K562 (cell line): ENCODE results near the gene MYO18B. TPM values are rescaled to one million over a fixed set of nuclear protein-coding genes. Genes with fewer than 3 reads are reported as not detected.

ENCODE experiments used
- ATAC-seq: fragments of 200-7000 bp; cut with Tn5 transposase; 3 replicates; pipeline ENCODE4 v1.9.1; 2020; ENCODE audit warnings: moderate library complexity
- BruUV-seq: library from RNA; stranded (reverse); fragments of 400-500 nt; replicated peaks from 2 replicates; lab custom pipeline; 2021; lab: Mats Ljungman, UMichigan
- CTCF ChIA-PET: fragments of 300-600 bp; formaldehyde crosslinking; extraction: SDS; loops from one replicate; lab custom pipeline; 2021; ENCODE audit warnings: low intra/inter-chr PET ratio; lab: Yijun Ruan, JAX
- POLR2A ChIA-PET: fragments of 300-600, 350-650 bp; sonication (Branson Sonifier 250); formaldehyde crosslinking; extraction: SDS; loops from one replicate; lab custom pipeline; 2021; ENCODE audit warnings: antibody characterized with exemption, inconsistent platforms; lab: Yijun Ruan, JAX
- DNase-seq, 4 experiments: peaks; one replicate each; pipeline versions ENCODE4 v3.0.0 to v3.0.0-alpha.2; 2011 to 2018; ENCODE audit warnings: low spot score in 3 of 4, mixed read lengths in 3 of 4; ENCODE audit errors: extremely low read depth in 1 of 4
- FAIRE-seq: peaks from 2 replicates; lab custom pipeline; 2011; peaks lifted over from hg19 to GRCh38; lab: Jason Lieb, UNC
- H2AFZ ChIP-seq: 2 replicates; pipeline ENCODE4 v1.6.0; 2011; ENCODE audit warnings: low read depth, low read length, control low read depth, inconsistent platforms
- H3K27ac ChIP-seq: fragments of 200-600 bp; 3 replicates; pipeline ENCODE4 v1.8.0; 2011; ENCODE audit warnings: low read depth, mild to moderate bottlenecking, control low read depth, inconsistent platforms, low read length, moderate library complexity, mixed read lengths; ENCODE audit errors: extremely low read depth
- H3K27me3 ChIP-seq, 2 experiments: fragments of 300-600 bp in 1 of 2; 2 replicates in 1 of 2; 3 replicates in 1 of 2; pipeline versions ENCODE4 v1.6.0 to v1.8.0; 2011; ENCODE audit warnings: inconsistent platforms in 2 of 2, low read length in 2 of 2, mild to moderate bottlenecking in 1 of 2, mixed read lengths in 1 of 2, moderate library complexity in 1 of 2; ENCODE audit not compliant: control insufficient read depth in 2 of 2, insufficient read depth in 2 of 2
- H3K36me3 ChIP-seq: fragments of 300-600 bp; 3 replicates; pipeline ENCODE4 v1.8.0; 2011; ENCODE audit warnings: mild to moderate bottlenecking, low read length, inconsistent platforms; ENCODE audit not compliant: control insufficient read depth, insufficient read depth
- H3K4me1 ChIP-seq, 2 experiments: fragments of 200-600 bp in 1 of 2; replicated peaks in 1 of 2; 2 replicates in 1 of 2; 3 replicates in 1 of 2; pipeline versions ENCODE4 v1.5.1 to v1.8.0; 2011; ENCODE audit warnings: inconsistent platforms in 2 of 2, low read length in 2 of 2, mild to moderate bottlenecking in 1 of 2, mixed read lengths in 1 of 2, moderate library complexity in 1 of 2; ENCODE audit not compliant: control insufficient read depth in 2 of 2, insufficient read depth in 2 of 2
- H3K4me2 ChIP-seq: 2 replicates; pipeline ENCODE4 v1.6.1; 2011; ENCODE audit warnings: low read length, control low read depth, inconsistent platforms, mixed read lengths; ENCODE audit not compliant: insufficient read depth
- H3K4me3 ChIP-seq: fragments of 200-600 bp; sonication (generic), shearing (Covaris generic); 2 replicates; pipeline ENCODE4 v1.5.1; 2016; ENCODE audit warnings: control low read depth, inconsistent platforms
- H3K79me2 ChIP-seq: fragments of 200-600 bp; 3 replicates; pipeline ENCODE4 v1.8.0; 2011; ENCODE audit warnings: low read length, inconsistent platforms; ENCODE audit not compliant: control insufficient read depth, insufficient read depth
- H3K9ac ChIP-seq, 2 experiments: 2 replicates each; pipeline versions ENCODE4 v1.6.0 to v1.6.1; 2011; ENCODE audit warnings: low read depth in 2 of 2, low read length in 2 of 2, control low read depth in 1 of 2, inconsistent platforms in 1 of 2, mild to moderate bottlenecking in 1 of 2, mixed read lengths in 1 of 2; ENCODE audit not compliant: insufficient read depth in 1 of 2
- H3K9me1 ChIP-seq: one replicate; pipeline ENCODE4 v1.6.0; 2011; ENCODE audit warnings: inconsistent platforms, mild to moderate bottlenecking, low read length, moderate library complexity; ENCODE audit not compliant: control insufficient read depth, insufficient read depth
- H3K9me3 ChIP-seq: replicated peaks from 2 replicates; pipeline ENCODE4 v1.5.1; 2011; ENCODE audit warnings: low read depth, low read length, inconsistent platforms; ENCODE audit not compliant: control insufficient read depth, insufficient read depth
- H4K20me1 ChIP-seq: replicated peaks from 2 replicates; pipeline ENCODE4 v1.6.1; 2011; ENCODE audit warnings: low read length, inconsistent platforms, mixed read lengths; ENCODE audit not compliant: control insufficient read depth, insufficient read depth
- BMI1 ChIP-seq: fragments of 150-350 bp; IDR thresholded peaks from 2 replicates; pipeline ENCODE4 v1.6.1; 2014; ENCODE audit warnings: low read length
- CEBPB ChIP-seq: fragments of 450-650 bp; IDR thresholded peaks from 2 replicates; pipeline ENCODE4 v1.6.1; 2016; ENCODE audit warnings: missing genetic modification characterization, missing compliant biosample characterization
- CTBP1 ChIP-seq: fragments of 450-650 bp; IDR thresholded peaks from 2 replicates; pipeline ENCODE4 v1.6.1; 2016; ENCODE audit warnings: borderline replicate concordance
- MXI1 ChIP-seq: IDR thresholded peaks from 2 replicates; pipeline ENCODE4 v1.6.1; 2011; ENCODE audit warnings: low read depth, mild to moderate bottlenecking, improper control_type of control experiment, low read length
- WGBS: fragments of 100-300 bp; shearing (Covaris generic); methylation state at CpG from one replicate; pipeline ENCODE4 v1.1.6; 2016; ENCODE audit warnings: low coverage, mixed read lengths; ENCODE audit not compliant: insufficient coverage; ENCODE audit errors: missing lambda C conversion rate; 5-methylcytosine and 5-hydroxymethylcytosine counted together
- in situ Hi-C: fragments of 300-500 bp; cut with MboI; formaldehyde crosslinking; loops from 4 replicates; pipeline ENCODE4 v1.15.0; 2018; ENCODE audit warnings: inconsistent platforms, mixed read lengths
- intact Hi-C: fragments of 100-400 bp; cut with micrococcal nuclease; formaldehyde crosslinking; loops from 2 replicates; pipeline ENCODE4 v1.14.2; 2022
- polyA plus RNA-seq, 8 experiments: library from polyadenylated mRNA; depleted of rRNA in 4 of 8; stranded (reverse) in 5 of 8; unstranded in 3 of 8; fragments of >200 nt; fragmentation: Nextera tagmentation in 2 of 8; fragmentation: Illumina TruSeq in 1 of 8; extraction: Ambion mirVana in 2 of 8; extraction: Trizol in 1 of 8; gene quantifications; 2 replicates each; pipeline versions ENCODE4 v1.2.1 to v1.2.3, GENCODE V29; 2011 to 2014; ENCODE audit warnings: inconsistent platforms in 1 of 8, missing spikeins in 1 of 8
- total RNA-seq, 7 experiments: library from RNA; depleted of rRNA in 6 of 7; stranded (reverse); fragments of >200 nt in 6 of 7; fragmentation: Illumina TruSeq in 2 of 7; extraction: Trizol in 2 of 7; gene quantifications; 2 replicates each; pipeline versions ENCODE4 v1.2.1 to v1.2.3, GENCODE V29; 2011 to 2021; ENCODE audit warnings: low replicate concordance in 1 of 7
- TF ChIP-seq, protein P1 (sequence below): fragments of 150-350 bp; conservative IDR thresholded peaks from 2 replicates; pipeline ENCODE4 v1.6.1; 2014; ENCODE audit warnings: low read length

Gene MYO18B
- total and polyA plus RNA-seq, 9 of the 15 experiments (the other 6 are each of a cell fraction or from before 2014, with no cell fraction given), result 0.06 to 7.0 (median 4.3) TPM

DNA sequence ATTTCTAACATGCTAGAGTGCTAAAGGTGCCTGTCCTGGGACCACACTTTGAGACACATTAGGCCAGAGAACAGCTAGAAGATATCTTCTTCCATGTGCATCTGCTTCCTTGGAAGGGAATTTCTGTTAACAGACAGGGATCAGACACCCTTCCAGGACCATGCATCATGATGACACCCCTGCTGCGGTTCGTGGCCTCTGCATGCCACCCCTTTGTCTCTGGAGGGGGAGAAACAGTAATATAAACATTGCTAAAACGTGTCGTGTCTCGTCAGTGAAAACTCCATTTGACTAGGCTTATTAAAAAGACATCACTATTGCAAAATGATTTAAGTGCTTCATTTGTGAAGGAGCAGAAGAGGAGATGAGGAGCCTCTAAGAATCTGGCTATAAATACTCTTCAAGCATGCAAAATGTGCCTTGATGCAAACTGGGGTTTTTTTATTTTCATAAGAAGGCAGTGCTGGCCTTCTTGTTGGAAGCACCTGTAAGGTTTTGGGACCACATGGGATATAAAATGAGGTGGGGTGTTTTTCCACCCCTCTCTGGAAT, 141.6 kb downstream of the MYO18B start:
- POLR2A ChIA-PET, result no interaction called here
- H3K9me1 ChIP-seq, result no peaks in the 10 kb centered on the region
- H3K9ac ChIP-seq, result no peak overlapping the region
- no peak overlapping the region for H3K4me3 ChIP-seq
- H2AFZ ChIP-seq, result no peak overlapping the region
- H3K4me1 ChIP-seq, result no peaks in the 10 kb centered on the region
- no peak for DNase-seq
- in situ Hi-C loops, result no loop called here
- FAIRE-seq, result no peak
- no peaks in the 10 kb centered on the region; the same call in 2 of the 3 replicates for H3K36me3 ChIP-seq
- H3K9me3 ChIP-seq, result no peaks in the 10 kb centered on the region
- CTCF ChIA-PET, result no interaction called here
- H3K79me2 ChIP-seq, result no peaks in the 10 kb centered on the region
- H3K4me2 ChIP-seq, result no peak overlapping the region
- no peak overlapping the region for H3K27ac ChIP-seq
- TF ChIP-seq CTBP1 (no peak), MXI1 (no peak), CEBPB (tag) (no peak), BMI1 (no peak)
- TF ChIP-seq, protein P1, sequence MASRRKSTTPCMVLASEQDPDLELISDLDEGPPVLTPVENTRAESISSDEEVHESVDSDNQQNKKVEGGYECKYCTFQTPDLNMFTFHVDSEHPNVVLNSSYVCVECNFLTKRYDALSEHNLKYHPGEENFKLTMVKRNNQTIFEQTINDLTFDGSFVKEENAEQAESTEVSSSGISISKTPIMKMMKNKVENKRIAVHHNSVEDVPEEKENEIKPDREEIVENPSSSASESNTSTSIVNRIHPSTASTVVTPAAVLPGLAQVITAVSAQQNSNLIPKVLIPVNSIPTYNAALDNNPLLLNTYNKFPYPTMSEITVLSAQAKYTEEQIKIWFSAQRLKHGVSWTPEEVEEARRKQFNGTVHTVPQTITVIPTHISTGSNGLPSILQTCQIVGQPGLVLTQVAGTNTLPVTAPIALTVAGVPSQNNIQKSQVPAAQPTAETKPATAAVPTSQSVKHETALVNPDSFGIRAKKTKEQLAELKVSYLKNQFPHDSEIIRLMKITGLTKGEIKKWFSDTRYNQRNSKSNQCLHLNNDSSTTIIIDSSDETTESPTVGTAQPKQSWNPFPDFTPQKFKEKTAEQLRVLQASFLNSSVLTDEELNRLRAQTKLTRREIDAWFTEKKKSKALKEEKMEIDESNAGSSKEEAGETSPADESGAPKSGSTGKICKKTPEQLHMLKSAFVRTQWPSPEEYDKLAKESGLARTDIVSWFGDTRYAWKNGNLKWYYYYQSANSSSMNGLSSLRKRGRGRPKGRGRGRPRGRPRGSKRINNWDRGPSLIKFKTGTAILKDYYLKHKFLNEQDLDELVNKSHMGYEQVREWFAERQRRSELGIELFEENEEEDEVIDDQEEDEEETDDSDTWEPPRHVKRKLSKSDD, result no peak
- TF ChIP-seq, all 486 proteins: peak for 0
- BruUV-seq, result no TSS peak
- Histone ChIP-seq H4K20me1 (no peaks in the 10 kb centered on the region), H3K27me3 (no peaks in the 10 kb centered on the region)
- no peak for ATAC-seq
- 38% methylated on average over 5 of the region's 5 CpGs for WGBS
- intact Hi-C loops, result no loop called here
